ENCODE measurements around the gene FAM240B. TPM values are rescaled to one million over a fixed set of nuclear protein-coding genes. Genes with fewer than 3 reads are reported as not detected.

Gene FAM240B
- total RNA-seq, 1 experiment from 2014 or later: not detected

DNA sequence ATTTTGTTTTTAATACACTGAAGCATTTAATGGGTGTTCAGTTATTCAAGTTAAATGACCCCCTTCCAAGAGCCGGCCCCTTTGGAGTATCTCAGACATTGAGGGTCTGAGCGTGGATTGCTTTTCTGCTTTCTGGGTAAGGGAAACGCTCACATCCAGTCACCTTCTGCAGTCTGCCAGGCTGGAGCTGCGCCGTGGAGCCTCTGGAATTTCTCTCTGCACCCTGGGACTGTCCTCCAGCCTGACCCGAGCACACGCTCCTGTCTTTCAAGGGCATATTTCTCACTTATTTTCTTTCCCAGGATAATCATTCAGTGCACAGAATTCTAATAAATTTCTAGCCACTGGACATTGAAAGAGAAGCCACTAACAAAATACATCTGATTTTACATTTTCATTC is 13.4 kb downstream of the FAM240B start:
- Mint-ChIP-seq H3K4me3 (no peak overlapping the region), H3K27ac (no peak overlapping the region), H3K27me3 (ENCODE audit: low read depth) (peaks cover 3% of the 10 kb centered on the region), H3K36me3 (ENCODE audit: insufficient read depth in 1 of 3, low read depth in 3 of 3) (peaks cover 0 to 9% (median 9%) of the 10 kb centered on the region in 3 experiments; a peak in 6 of 7 replicates), H3K9me3 (peaks cover 7 to 10% of the 10 kb centered on the region in 2 experiments; a peak in 4 of 5 replicates), H3K4me1 (peaks cover 14 to 21% of the 10 kb centered on the region in 2 experiments)
- H3K18ac ChIP-seq (ENCODE audit: insufficient read length, low read depth, low read length): no peak overlapping the region
- no peak overlapping the region for H2BK12ac ChIP-seq (ENCODE audit: insufficient read length, low read depth, low read length)
- H3K27me3 ChIP-seq (ENCODE audit: insufficient read depth, low read length): no peaks in the 10 kb centered on the region
- H2BK120ac ChIP-seq (ENCODE audit: low read depth, low read length, poor library complexity, severe bottlenecking): no peak overlapping the region
- no peak overlapping the region for H3K4ac ChIP-seq (ENCODE audit: low read depth, low read length)
- no peaks in the 10 kb centered on the region for H3K23me2 ChIP-seq (ENCODE audit: insufficient read length, low read depth, low read length, poor library complexity, severe bottlenecking)
- TF ChIP-seq, protein P1, sequence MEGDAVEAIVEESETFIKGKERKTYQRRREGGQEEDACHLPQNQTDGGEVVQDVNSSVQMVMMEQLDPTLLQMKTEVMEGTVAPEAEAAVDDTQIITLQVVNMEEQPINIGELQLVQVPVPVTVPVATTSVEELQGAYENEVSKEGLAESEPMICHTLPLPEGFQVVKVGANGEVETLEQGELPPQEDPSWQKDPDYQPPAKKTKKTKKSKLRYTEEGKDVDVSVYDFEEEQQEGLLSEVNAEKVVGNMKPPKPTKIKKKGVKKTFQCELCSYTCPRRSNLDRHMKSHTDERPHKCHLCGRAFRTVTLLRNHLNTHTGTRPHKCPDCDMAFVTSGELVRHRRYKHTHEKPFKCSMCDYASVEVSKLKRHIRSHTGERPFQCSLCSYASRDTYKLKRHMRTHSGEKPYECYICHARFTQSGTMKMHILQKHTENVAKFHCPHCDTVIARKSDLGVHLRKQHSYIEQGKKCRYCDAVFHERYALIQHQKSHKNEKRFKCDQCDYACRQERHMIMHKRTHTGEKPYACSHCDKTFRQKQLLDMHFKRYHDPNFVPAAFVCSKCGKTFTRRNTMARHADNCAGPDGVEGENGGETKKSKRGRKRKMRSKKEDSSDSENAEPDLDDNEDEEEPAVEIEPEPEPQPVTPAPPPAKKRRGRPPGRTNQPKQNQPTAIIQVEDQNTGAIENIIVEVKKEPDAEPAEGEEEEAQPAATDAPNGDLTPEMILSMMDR (conservative IDR thresholded peaks at IDR 0.05): no peak
- H3K56ac ChIP-seq (ENCODE audit: insufficient read length, low read depth, low read length): no peak overlapping the region
- no peak for DNase-seq
- H3K4me1 ChIP-seq (ENCODE audit: insufficient read depth, low read length): no peaks in the 10 kb centered on the region
- H4K91ac ChIP-seq (ENCODE audit: insufficient read length, low read depth, low read length): no peak overlapping the region
- H3K79me1 ChIP-seq (ENCODE audit: insufficient read depth, low read depth, low read length, poor library complexity, severe bottlenecking): no peaks in the 10 kb centered on the region
- no peak overlapping the region for H3K23ac ChIP-seq (ENCODE audit: insufficient read length, low read depth, low read length)
- no peaks in the 10 kb centered on the region for H3K79me2 ChIP-seq (ENCODE audit: insufficient read depth, low read length)
- H2BK20ac ChIP-seq (ENCODE audit: low read depth, low read length, poor library complexity, severe bottlenecking): no peak overlapping the region
- no peaks in the 10 kb centered on the region for H4K20me1 ChIP-seq (ENCODE audit: control insufficient read depth, insufficient read depth, insufficient read length)
- no peak overlapping the region for H2BK5ac ChIP-seq (ENCODE audit: insufficient read length, low read length)
- no peak overlapping the region for H4K8ac ChIP-seq (replicated peaks; ENCODE audit: insufficient read length, low read depth, low read length)
- H2AFZ ChIP-seq (ENCODE audit: low read length): no peak overlapping the region
- H3K9ac ChIP-seq (ENCODE audit: extremely low read depth, insufficient read length, low read length): no peak overlapping the region
- no CpG with 5 or more reads among the region's 7 CpGs for WGBS (ENCODE audit: extremely low coverage, insufficient read length, low lambda C conversion rate)
- H3T11ph ChIP-seq (ENCODE audit: low read length): no peak overlapping the region
- no peak overlapping the region for H2BK15ac ChIP-seq (ENCODE audit: low read depth, low read length)
- no peak overlapping the region for H3K27ac ChIP-seq (ENCODE audit: insufficient read length, low read depth, low read length)
- no peak overlapping the region for H4K5ac ChIP-seq (ENCODE audit: insufficient read length, low read depth, low read length)
- H2AK5ac ChIP-seq (ENCODE audit: insufficient read length, low read length): no peak overlapping the region
- H3K9me3 ChIP-seq (ENCODE audit: control insufficient read depth, low read depth, low read length): no peaks in the 10 kb centered on the region
- no peak overlapping the region for H3K4me2 ChIP-seq (ENCODE audit: insufficient read depth, insufficient read length, low read length)
- H3K14ac ChIP-seq (ENCODE audit: insufficient read depth, low read length): no peak overlapping the region
